Umbilical cord (tissue), 2 donors: ENCODE results near the gene NMNAT1. TPM values are rescaled to one million over a fixed set of nuclear protein-coding genes. Genes with fewer than 3 reads are reported as not detected.
"Not testable (repeated sequence)": the region's sequence is repeated elsewhere in the genome, so short reads cannot be mapped to it uniquely, and the experiment has no call there.

Experiments
- DNase-seq: peaks from one replicate; pipeline ENCODE4 v3.0.0-alpha.2; 2015; ENCODE audit warnings: low spot score
- total RNA-seq: library from RNA; depleted of rRNA; stranded (reverse); fragments of >200 nt; gene quantifications from one replicate; pipeline ENCODE4 v1.2.3, GENCODE V29; 2014; ENCODE audit warnings: low replicate concordance; ENCODE audit not compliant: insufficient read depth

Gene NMNAT1
- total RNA-seq, result 15.9 TPM

DNA sequence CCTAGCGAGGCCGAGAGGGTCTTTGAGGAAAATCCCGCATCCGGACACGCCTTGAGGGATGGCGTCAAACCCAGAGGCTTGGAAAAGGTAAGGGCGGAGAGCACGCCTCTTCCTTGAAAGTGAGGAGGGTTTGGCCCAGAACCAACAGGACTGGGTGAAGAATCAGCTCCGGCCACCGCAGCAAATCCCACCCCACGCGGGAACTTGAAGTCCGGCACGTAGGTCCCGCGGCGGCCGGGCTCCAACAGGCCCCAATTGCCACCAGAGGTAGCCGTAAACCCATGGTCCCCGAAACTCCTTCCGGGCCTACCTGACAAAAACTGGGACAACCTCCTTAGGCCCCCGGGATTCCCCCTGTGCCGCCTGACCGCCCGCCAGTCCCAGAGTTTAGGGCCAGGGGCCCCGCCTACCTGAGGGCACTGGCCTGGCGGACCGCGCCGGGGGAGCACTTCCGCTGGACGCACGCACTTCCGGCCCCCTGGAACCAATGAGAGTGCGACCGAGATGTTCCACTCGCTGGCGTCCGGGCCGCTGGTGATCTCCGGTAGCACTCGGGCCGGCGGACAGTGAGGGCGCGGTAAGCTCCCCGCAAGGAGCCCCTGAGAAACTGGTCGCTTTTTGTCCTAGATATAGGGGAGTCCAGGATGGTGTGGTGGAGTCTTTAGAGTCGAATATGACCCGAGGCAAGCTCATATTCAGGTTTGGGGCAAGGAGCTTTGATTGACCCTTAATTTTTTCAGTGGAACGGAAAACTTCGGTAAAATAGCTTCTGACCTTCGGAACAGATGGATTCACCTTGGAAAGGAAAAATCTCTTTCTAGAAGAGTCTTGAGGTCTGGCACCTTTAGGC lies at the start of gene NMNAT1, which contains the start of gene LZIC:
Gene NMNAT1 (plus strand): TSS at position 537 of the 850 bp plus-strand sequence. CDS start 28,599 bp downstream, outside the sequence.
Gene LZIC (minus strand): TSS at position 453 of the 850 bp plus-strand sequence. CDS start 6,772 bp downstream, outside the sequence.
- DNase-seq, result peak; percentile 93

DNA sequence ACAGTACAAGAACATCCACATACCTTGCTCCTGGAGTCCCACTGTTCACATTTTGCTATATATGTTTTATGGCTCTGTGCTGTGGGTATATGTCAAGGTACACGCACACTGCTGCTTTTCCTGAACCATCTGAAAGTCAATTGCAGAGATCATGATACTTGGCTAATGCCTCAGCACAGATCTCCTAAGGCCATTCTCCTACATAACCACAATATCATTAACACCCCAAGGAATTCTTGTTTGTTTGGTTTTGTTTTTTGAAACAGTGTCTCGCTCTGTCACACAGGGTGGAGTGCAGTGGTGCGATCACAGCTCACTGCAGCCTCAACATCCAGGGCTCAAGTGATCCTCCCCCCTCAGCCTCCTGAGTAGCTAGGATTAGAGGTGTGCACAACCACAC lies 49.2 kb upstream of the NMNAT1 start:
- DNase-seq, result no peak

DNA sequence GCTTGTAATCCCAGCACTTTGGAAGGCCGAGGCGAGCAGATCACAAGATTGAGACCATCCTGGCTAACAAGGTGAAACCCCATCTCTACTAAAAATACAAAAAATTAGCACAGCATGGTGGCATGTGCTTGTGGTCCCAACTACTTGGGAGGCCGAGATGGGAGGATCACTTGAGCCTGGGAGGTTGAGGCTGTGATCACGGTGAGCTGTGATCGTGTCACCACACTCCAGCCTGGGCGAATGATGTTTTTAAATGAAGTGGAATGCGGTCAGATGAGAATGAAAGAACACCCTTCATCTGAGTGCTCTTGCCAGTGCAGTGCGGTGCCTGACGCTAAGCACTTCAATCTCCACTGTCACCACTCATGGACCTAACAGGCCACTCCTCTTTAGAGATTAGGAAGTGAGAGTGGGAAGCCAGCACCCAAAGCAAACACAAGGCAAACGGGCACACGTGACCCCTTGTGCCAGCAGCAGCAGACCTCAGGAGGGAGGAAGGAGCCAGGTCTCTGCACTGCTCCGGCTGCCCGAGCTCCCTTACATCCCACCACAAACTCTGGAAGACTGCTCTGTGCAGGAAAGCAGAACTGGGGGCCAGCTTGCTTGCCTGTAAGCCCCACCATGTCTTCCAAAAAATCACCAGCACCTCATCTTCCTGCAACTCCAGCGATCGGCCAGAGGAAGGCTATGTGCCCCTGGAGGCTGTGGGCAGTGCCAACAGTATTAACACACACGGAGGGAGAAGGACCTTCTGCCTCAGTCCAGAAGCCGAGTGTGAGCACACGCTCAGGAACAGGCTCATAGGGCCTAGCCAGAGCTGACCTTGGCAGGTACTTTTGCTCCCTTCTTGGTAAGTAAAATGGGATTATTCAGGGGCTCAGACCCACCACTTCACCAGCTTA lies 42.9 kb upstream of the NMNAT1 start:
- DNase-seq, result peak; percentile 53

DNA sequence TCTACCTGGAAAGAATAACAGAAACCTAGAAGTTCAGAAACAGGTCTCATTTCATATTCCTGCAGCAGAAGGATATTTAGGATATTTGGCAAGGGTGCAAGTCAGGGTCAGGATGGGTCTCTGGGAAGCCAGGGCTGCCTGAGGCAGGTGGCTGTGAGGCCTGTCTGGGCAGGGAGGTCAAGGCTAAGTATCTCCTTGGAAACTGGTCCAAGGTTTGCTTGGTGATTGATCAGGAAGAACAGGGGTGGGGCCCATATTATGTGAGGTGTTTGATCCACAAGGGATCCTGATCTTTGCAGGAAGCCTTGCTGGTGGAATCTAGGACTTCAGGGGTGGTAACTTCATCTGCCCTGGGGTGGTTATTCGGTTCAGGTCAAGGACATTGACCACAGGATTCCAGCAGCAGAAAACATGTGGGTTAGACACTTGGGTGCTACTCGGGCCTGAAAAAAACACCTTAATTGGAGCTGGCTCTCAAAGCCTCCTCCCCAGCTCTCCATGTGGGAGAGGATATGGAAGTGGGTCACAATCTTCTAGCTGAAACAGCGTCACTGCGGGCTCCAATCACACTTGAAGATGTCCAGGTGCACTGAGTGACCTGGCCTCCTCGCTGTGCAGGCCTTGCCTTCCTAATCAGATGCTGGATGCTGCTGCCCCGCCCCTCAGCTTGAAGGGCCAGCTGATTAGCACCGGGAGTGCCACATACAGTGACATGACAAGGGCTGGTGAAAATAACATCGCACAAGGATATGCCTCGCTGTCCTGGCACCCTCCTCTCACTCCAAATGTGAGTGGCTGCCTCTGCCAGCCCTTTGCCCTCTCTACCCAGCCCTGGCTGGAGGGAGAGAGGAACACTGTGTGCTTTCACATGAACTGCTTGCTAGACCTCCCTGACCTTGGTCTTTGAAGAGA lies 41.9 kb upstream of the NMNAT1 start:
- DNase-seq, result no peak

DNA sequence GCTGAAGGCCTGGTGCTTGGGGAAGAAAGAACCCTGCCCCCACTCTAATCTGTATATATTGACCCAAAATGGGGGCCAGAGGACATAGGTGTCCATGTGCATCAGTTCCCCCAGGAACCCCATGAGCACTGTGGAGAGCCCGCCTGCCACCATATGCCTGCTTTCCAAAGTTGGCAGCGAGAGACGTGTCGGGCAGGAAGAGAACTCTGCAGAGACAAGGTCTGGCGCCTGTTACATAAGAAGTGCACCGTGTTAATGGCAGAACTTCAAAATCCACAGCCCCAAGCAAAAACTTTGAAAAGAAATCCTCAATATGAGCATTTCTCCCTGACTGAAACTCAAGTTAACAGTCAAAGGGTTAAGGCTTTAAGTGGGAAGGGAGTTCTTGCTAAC lies 41.2 kb upstream of the NMNAT1 start:
- no peak for DNase-seq

DNA sequence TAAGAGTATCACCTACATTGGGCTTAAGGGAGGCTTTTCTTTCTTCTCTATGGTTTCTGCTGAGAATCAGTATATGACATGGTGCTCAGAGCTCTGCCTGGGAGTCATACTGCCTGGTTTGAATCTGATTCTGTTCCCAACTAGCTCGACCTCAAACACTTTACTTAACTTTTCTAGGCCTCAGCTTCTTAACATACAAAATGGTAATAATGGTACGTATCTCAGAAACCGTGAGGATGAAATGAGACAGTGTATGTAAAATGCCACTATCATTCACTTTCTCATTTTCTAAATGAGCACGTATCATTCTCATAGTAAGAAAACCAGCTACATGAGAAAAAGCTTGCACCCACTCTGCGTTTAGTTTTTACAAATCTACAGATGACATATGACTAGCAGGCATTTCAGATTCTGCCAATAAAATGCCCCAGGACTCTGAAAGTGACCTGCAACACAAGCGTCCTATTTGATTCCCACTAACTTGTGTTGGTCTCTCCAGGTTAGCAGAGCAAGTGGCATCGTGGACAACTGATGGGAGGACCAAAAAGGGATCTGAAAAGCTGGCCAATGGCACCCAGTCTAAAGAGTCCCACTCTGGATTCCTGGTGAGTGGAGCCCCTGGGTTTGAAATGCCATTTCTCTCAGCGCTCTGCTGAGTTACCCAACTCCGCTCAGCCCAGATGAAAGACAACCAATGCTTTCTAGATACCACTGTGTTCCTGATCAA lies 39.3 kb upstream of the NMNAT1 start:
- no peak for DNase-seq

DNA sequence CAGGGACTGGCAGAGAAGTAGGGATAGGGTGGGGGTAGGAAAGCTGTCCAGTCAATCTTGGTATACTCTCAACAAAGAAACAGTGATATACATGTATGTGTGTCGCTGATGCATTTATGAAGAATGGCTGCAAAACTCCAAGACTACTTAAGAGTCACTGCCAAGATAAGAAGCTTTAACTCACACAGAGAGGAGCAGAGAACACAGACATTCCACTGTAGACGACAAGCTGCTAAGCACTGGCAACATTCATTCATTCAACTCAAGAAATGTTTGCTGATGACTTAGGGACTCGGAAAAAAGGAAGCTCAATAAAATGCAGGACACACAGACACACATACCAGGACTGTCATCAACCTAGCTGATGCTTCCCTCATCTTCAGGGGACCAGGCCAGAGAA lies 38.7 kb upstream of the NMNAT1 start:
- DNase-seq, result no peak

DNA sequence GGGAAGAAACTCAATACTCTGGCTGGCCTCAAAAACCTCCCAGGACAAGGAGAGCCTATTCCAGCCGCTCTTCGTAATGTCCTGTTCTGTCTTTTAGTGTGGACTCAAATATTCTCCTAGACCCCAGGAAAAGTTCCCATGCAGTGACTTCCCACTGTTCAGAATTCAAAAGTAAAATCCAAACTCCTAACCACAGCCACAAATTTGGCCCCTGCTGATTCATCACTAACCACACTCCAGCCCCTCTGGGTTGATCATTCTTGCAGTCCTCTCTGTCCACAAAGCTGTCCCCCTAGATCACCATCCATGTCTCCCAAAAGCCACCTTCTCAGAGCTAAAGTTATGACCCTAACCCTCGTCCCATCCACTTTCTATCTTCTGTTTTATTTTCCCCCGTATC lies 38.3 kb upstream of the NMNAT1 start:
- DNase-seq, result no peak

DNA sequence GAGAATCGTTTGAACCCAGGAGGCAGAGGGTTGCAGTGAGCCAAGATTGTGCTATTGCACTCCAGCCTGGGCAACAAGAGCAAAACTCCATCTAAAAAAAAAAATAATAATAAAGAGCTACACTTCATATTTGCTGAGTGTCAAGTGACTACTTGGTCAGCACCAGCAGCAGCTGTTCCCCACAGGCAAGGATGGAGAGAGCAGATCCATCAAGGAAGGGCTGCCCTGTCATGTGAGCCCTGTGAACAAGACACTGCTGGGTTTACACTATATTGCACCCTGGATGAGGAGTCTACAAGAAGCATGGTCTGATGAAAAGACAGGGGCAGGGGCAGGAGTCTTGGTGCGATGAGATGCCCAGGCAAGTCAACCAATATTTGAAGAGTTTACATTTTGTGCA lies 36.8 kb upstream of the NMNAT1 start:
- no peak for DNase-seq

DNA sequence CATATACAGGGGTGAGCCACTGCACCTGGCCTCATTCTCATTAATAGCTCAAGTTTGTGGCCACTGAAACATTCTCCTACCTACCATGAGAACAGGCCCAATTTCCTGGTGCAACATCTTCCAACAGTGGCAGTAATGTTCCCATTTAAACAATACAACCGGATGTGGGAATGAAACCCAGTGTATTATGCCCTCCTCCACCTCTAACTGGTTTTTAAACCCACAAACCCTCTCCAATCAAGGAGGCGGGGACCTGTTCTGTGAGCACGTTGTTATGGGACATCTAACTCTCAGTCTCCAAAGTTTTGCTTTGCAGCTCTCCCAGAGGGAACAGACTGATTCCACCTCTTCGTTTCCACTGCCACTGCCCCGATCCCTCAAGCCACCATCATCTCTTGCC lies 35.8 kb upstream of the NMNAT1 start:
- DNase-seq, result no peak

DNA sequence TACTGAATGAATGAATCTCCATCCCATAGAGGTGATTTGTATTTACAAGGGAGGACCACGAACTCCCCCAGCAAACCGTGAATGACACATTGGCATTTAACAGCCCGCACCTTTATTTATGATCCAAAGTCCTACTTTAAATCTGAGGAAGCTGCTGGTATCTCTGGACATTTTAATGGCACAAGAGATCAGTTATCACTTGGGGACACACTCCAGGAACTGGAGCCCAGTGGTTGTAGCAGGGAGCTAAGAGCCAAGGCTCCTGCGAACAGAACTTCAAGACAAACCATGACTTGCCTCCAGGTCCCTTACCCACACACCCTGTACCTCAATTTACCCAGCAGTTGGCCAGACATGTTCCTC lies 34.4 kb upstream of the NMNAT1 start:
- DNase-seq, result no peak

DNA sequence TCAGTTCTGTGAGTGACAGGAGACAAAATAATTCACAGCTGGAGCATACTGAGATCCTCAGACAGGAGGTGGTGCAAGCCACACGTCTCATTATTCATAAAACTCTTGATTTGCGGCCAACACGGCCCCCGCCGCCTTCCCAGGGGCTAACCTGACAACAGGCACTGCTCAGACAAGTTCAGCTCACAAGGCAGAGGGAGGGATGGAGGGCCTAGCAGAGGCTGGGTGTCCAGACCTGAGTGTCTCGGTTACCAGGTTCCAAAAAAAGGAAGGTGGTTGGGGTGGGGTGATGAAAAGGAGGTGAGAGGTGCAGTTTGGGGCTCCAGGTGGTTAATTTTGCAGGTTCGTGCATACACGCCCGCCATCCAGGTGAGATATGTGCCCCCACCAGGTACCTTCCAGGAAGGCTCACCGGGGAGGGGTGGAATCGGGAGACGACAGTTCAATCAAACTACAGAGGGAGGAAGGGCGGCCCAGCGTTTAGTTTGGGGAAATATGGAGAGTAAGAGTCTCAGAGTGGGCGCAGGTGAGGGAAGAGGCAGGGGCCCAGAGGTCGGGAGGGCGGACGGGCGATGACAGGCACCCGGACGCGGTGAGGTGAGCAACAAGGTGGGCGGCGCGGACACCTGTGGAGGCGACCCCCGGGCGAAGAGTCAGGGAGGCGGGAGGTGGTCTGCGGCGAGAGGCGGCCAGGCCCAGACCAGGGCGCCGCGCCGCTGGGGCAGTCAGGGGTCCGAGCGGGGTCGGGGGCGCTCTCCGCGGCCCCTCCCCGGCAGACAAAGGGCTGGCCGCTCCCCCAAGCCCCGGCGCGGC lies 33.8 kb upstream of the NMNAT1 start:
- DNase-seq, result peak; percentile 50

DNA sequence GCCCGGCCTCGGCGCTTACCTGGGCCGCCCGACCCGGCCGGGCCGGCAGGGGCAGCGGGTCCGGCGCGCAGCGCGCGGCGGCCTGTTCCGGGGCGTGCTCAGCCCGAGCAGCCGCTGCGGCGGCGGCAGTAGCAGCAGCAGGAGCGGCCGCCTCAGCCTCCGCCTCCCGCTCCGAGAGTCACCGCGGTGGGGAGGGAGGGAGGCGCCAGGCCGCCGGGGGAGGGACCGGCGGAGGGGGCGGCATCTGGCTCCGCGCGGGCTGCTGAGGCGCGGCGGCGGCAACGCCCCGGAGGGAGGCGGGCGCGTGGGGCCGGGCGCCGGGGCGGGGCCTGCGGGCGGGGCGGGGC lies 33.2 kb upstream of the NMNAT1 start, which contains the start of gene CTNNBIP1:
Gene CTNNBIP1 (minus strand): TSS at position 194 of the 347 bp plus-strand sequence. CDS start 38,205 bp downstream, outside the sequence.
- no peak for DNase-seq

DNA sequence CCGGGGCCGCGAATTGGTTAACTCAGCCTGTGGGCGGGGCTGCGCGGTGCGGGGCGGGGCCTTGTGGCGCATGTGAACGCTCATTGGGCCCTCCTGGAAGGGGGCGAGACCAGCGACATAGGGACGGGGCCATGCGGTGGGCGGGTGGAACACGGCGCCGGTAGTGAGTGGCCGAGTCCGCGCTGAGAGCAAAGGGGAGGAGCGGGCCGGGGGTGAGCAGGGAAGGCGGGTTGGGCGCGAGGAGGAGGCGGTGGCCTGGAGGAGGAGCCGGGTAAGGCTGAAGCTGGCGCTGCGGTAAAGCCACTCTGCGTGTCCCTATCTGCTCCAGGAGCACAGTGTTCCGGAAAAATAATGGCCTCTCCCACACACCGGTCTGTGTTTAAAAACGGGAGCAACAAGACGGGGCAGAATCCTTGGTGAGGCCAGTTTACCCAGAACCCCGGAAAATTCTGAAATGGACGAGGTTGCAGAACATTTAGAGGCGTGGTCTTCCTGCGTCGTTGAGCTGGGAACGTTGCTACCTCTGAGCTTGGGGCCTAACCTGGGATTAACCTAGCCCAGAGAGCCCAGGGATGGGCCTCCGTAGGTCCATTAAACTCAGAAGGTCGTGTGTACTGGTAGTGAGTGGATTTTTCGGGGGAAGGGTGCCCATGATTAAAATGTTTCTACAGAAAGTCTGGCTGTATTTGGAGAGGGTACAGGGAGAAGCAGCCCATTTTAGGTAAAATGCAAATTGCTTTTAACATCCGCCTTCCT lies 32.7 kb upstream of the NMNAT1 start:
- DNase-seq, result peak; percentile 100

DNA sequence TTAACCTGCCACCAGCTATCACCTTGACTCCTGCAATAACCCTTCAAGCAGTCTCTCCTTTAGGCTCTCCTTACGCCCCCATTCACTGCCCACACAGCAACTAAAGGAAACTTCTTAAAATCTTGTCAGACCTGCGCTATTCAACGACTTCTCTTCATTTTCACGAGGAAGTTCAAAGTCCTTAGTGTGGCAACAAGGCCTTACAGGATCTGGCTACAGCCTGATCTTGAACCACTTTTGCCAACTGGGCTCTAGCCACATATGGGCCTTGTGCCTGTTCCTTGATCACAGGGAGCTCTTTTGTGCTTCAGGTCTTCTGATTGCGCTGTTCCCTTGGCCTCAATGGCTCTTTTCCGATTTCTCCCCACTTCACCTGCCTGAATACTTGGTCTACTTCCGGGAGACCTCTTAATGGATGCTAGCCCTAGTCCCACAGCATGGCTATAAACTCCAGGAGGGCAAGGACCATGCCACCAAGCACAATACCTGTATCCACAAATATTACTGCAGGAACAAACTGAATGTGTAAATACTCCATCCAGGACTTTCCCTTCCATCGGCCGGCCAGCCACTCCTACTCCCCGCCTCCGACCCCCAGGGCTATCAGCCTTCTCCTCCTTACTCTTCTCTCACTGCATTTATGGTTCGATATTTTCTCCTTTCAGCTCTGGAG lies 30.9 kb upstream of the NMNAT1 start:
- DNase-seq, result no peak

DNA sequence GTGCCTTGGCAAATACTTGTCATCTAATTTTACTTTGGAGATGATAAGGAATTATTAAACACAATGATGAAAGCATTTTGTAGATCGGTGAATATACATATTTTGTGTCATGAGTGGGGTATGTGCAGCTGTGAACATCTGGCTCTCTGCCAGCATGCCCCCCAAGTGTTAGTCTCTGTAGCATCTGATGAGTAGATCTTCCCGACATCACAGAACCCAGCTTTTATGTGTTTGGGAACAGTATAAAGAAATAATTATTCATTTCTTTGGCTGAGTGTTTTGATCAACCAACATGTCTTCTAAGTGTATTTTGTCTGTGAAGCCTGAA lies 28.7 kb upstream of the NMNAT1 start:
- no peak for DNase-seq

DNA sequence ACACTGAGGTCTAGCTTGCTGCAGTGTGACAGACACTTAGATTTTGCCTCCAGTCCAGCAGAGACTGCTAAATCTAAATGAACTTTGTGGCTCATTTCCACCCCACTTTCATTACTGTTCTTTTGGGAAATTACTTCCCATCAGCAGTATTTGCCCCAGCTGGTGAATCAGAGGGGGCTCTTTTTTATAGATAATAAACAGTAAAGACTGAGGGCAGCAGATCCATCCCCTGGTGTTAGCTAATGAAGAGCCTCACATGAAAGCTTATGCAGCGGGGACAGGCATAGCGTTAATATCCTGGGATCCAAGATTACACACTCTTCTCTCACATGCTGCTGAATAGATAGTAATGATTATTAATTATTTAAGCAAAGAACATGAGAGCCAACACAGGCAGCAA lies 26.8 kb upstream of the NMNAT1 start:
- no peak for DNase-seq

DNA sequence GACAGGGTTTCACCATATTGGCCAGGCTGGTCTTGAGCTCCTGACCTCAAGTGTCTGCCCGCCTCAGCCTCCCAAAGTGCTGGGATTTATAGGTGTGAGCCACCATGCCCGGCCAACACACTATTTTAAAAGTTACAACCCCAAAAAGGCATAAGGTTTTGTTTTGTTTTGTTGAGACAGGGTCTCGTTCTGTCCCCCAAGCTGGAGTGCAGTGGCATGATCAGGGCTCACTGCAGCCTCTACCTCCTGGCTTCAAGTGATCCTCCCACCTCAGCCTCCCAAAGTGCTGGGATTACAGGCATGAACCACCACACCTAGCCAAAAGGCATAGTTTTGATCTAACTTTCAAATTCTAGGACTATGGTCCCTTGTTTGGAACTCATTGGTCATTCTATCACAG lies 25.8 kb upstream of the NMNAT1 start:
- not testable (repeated sequence) for DNase-seq

DNA sequence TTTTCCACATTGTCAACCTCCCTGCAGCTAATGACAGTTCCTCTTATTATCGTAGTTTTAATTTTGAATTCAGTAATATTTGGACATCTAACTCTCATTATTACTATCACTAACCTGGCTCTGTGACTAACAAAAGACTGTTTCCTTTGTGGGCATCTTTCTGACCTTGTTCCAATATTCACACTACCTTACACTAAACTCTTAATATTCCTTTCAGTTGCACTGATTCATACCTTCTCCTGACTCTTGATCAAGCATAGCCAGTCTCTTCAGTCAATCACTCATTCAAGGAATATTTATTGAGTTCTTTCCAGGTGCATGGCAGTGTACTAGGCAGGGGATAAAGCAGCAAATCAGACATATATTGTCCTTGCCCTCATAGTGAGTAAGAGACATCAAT lies 25.4 kb upstream of the NMNAT1 start:
- no peak for DNase-seq
